ENCODE measurements around the gene SYT6.
A peak's percentile ranks its signal among the peaks of the same experiment; 100 is the strongest.

Gene SYT6

DNA sequence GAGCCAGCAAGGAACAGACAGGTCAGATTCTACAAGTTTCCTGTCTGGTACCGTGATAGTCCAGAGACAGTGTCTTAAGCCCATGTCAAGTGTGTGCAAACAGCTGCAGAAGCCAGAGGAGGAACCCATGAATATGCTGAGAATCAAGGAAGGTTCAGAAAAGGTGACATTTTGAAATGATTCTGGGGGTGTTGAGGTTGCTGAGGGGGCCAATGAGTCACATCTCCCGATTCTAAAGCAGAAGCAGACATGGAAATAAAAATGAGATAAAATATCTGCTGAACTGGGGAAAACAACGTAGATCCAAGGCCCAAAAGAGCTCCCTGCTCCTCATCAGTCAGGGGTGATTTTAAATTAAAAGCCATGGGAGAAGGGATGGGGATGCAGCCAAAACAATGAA is 15.8 kb upstream of the SYT6 start:
- no peaks in the 10 kb centered on the region for H3K9me3 Mint-ChIP-seq
- no peaks in the 10 kb centered on the region for H3K27me3 Mint-ChIP-seq

DNA sequence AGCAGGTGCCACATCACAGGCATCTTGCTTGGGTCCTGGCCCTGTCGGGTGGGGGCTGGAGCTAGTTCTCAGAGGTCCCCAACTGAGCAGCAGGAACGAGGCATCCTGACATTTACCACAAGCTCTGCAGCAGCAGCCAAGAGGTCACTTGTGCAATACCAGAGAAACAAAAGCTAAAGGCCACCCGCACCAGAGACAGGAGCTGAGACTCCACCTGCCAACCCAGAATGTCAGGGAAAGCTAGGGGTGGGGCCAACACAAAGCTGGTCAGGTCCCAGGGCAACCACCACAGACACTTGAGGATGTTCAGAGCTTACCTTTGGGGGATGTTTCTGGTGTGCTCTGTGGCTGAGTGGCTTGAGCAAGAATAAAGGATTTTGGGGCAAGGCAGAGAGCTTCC is 13.6 kb upstream of the SYT6 start:
- ATAC-seq (replicated peaks) (no peak), DNase-seq (no peak)
- H3K36me3 Mint-ChIP-seq = no peaks in the 10 kb centered on the region
- H3K27ac Mint-ChIP-seq = no peak overlapping the region
- no peak overlapping the region for H3K4me3 Mint-ChIP-seq
- no peaks in the 10 kb centered on the region for H3K4me1 Mint-ChIP-seq
- H3K27me3 Mint-ChIP-seq = peaks cover 4 to 5% of the 10 kb centered on the region in 2 donors
- H3K9me3 Mint-ChIP-seq = no peaks in the 10 kb centered on the region

More for the DNA sequence above, 15.8 kb upstream of the SYT6 start:
- no peaks in the 10 kb centered on the region for H3K4me1 Mint-ChIP-seq
- ATAC-seq (replicated peaks) (no peak), DNase-seq (no peak)
- H3K27ac Mint-ChIP-seq = no peak overlapping the region
- H3K36me3 Mint-ChIP-seq = no peaks in the 10 kb centered on the region
- H3K4me3 Mint-ChIP-seq = no peak overlapping the region

DNA sequence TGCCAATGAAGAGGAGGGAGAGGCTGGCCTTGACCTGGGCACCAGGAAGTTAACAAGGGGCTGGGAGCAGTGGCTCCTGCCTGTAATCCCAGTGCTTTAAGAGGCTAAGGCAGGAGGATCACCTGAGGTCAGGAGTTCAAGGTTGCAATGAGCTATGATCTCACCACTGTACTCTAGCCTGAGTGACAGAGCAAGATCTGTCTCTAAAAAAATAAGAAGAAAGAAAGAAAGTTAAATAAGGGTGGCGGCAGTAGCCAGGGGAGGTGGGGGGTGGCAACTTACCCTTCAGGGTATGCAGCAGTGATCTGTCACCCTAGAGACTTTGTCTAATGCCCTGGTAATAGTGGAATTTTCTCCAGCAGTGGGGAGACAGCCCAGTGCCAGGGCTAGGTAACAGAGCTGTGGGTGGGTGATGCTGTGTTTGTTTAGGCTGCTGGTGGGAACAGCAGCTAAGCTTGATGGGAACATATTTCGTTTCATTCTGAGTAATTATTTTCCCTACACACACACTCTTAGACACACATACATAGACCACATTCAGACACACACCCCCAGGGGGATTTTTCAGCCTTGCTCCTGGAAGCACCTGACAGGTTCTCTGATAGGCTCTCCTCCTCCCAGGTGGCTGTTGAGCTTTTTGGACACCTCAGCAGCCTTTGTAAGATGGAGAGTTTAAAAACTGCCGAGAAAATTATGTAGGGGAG is 11.3 kb upstream of the SYT6 start:
- H3K4me3 Mint-ChIP-seq = no peak overlapping the region
- H3K36me3 Mint-ChIP-seq = no peaks in the 10 kb centered on the region
- no peaks in the 10 kb centered on the region for H3K4me1 Mint-ChIP-seq
- peaks cover 18 to 21% of the 10 kb centered on the region in 2 donors for H3K27me3 Mint-ChIP-seq
- no peaks in the 10 kb centered on the region for H3K9me3 Mint-ChIP-seq
- DNase-seq (no peak), ATAC-seq (replicated peaks) (peak in 1 of 2 donors; percentile 64)
- no peak overlapping the region for H3K27ac Mint-ChIP-seq

DNA sequence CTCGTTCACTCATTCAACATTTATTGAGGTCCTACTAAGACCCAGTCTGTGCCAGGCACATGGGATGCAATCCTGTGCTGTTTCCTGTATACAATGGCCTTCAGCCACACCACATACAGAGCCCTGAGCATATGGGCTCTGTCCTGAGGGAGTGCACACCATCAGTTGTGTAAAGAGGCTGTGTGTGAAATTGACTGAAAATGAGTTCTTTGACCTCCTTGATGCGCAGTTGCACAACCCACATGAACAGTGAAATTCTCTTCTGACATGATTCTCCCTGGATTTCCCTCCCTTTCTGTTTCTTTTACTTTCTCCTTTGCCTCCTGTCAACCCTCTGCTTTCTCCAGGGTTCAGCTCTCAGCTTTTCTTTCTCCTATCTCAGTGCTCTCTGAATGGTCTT is 6.3 kb upstream of the SYT6 start:
- H3K9me3 Mint-ChIP-seq = no peaks in the 10 kb centered on the region
- ATAC-seq (replicated peaks) = no peak
- no peaks in the 10 kb centered on the region for H3K4me1 Mint-ChIP-seq
- no peak for DNase-seq
- H3K27ac Mint-ChIP-seq = no peak overlapping the region
- no peak overlapping the region for H3K4me3 Mint-ChIP-seq
- H3K36me3 Mint-ChIP-seq = no peaks in the 10 kb centered on the region
- H3K27me3 Mint-ChIP-seq = peaks cover 38 to 52% of the 10 kb centered on the region in 2 donors

DNA sequence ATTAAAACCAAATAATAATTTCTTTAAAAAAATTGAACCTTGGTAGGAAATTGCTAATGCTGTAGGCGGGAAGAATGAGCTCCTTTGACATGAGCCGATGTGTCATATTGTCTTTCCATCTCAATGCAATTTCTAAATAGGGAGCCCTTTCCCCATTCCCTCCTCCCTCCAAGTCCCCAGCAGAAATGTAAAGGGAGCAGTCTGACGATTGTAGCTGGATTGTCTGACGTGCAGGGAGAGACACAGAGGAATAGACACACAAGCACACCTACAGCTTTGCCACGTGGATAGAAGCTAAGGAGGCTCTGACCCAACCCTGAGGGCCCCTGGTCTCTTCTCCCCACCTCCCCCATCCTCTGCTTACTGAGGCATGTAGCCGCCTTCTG is 3.6 kb upstream of the SYT6 start:
- no peaks in the 10 kb centered on the region for H3K9me3 Mint-ChIP-seq
- DNase-seq (no peak), ATAC-seq (replicated peaks) (no peak)
- H3K4me3 Mint-ChIP-seq = no peak overlapping the region
- no peak overlapping the region for H3K27ac Mint-ChIP-seq
- H3K4me1 Mint-ChIP-seq = peaks cover 5 to 15% of the 10 kb centered on the region in 2 donors
- no peaks in the 10 kb centered on the region for H3K36me3 Mint-ChIP-seq
- H3K27me3 Mint-ChIP-seq = peaks cover 45 to 66% of the 10 kb centered on the region in 2 donors

DNA sequence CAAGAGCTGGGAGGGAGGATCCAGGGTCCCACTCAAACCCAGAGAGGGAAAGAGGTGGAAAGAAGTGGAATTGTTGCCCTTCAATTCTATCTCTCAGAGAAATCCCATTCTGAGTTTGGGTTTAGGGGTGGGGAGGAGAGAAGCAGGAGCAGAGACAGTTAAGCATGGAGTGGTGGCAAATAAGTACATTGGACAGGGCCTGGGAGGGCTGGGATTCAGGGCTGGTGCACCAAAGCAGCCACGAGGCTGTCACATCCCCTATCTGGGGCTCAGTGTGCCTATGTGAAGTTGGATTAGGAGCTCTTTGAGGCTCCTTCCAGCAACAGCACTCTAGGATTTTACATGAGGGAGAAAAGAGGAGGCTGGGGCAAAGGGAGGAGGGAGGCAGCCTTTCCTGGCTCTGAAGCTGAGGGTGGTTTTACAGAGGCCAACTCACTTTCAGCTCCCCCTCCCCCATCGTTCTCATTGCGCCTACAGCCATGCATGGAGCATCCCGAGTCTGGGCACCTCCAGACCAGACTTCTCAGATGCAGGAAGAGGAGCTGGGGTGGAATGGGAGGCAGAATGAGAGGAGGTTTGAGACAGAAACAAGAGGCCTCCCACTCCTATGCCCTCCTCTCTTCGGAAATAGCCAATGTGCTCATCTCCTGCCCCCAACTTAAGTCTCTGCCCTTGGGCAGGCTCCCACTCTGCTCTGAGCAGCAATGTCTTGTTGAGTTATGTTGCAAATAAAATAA is 3.0 kb upstream of the SYT6 start:
- H3K4me3 Mint-ChIP-seq = no peak overlapping the region
- no peaks in the 10 kb centered on the region for H3K9me3 Mint-ChIP-seq
- no peaks in the 10 kb centered on the region for H3K36me3 Mint-ChIP-seq
- H3K27ac Mint-ChIP-seq = no peak overlapping the region
- ATAC-seq (replicated peaks) (no peak), DNase-seq (no peak)
- H3K27me3 Mint-ChIP-seq = peaks cover 51 to 71% of the 10 kb centered on the region in 2 donors
- H3K4me1 Mint-ChIP-seq = peaks cover 5 to 15% of the 10 kb centered on the region in 2 donors

DNA sequence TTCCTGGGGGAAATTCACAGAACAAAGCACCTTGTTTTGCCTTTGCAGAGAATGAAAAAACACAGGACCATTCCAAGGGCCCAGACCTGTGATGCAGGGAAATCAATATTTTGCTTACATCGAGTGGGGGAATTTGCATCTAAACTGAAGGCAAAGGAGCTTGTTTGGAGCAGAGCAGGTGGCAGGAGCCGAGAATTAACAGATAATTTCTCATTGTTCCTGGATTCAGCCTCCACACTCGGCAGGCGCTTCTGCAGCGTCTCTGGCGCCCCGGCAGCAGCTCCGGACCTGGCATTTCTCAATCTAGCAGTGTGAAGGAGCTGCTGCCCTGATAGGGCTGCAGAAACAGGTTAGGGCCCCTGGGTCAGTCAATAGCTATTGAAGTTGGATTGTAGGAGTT is 2.0 kb upstream of the SYT6 start:
- no peaks in the 10 kb centered on the region for H3K36me3 Mint-ChIP-seq
- H3K27me3 Mint-ChIP-seq = peaks cover 54 to 71% of the 10 kb centered on the region in 2 donors
- H3K4me1 Mint-ChIP-seq = peaks cover 5 to 15% of the 10 kb centered on the region in 2 donors
- no peak for DNase-seq
- no peak for ATAC-seq (replicated peaks)
- H3K27ac Mint-ChIP-seq = no peak overlapping the region
- H3K9me3 Mint-ChIP-seq = no peaks in the 10 kb centered on the region
- no peak overlapping the region for H3K4me3 Mint-ChIP-seq

DNA sequence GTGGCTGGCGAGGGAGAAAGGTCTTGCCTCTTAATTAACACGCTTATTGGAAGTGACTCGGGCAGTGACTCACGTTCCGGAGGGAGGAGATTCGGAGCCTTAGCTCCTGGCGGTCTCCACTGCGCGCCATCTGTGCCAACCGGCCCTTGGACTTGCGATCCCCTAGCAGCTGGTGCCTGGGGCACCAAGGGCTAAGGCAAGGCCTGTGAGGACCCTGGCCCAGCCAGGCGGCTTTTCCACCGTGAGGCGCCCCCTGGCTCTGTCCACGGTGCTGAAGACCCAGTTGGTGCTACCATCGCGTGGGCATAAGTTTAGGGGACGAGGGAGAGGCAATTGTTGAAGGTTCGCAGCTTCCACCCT is 1.3 kb upstream of the SYT6 start:
- DNase-seq (no peak), ATAC-seq (replicated peaks) (peak in 1 of 2 donors; percentile 22)
- Mint-ChIP-seq H3K27ac (no peak overlapping the region), H3K36me3 (no peaks in the 10 kb centered on the region), H3K9me3 (no peaks in the 10 kb centered on the region), H3K4me1 (peaks cover 5 to 15% of the 10 kb centered on the region in 2 donors), H3K4me3 (no peak overlapping the region), H3K27me3 (peaks cover 51 to 72% of the 10 kb centered on the region in 2 donors)

DNA sequence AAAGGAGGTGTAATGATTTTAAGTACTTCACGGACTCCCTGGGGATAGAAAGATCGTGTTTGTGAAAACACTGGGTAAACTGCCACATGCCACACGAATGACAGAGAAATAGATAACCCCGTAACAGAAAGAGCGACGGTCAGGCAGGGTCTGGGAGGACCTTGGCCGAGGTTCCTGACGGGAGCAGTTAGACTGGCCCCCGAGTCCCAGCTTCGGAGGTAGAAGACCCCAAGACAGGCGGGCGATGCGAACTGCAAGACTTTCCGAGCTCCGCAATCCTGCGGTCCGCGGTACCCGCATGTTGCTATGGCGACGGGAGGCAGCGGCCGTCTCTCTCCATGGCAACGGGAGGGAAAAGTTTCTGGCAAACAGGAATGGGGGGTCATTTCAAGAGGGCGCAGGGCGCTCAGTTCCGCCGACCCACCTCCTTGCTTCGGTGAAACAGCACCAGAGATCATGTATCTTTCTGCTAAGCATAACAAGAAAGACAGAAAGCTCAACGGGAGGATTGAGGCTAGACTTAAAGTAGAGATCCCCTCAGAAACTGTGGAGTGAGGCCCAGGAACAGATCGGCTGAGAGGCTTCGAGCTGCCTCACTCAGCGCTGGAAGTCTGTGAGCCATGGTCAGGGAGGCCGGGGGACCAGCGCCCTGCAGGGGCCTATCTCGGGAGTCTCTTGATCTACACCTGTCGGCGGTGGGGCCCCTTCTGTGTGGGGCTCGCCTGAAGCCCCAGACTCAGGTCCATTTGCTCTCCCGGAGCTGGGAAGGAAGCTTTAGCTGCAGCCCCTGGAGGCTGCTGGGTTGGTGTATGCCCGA is 685 bp upstream of the SYT6 start:
- DNase-seq = no peak
- H3K4me1 Mint-ChIP-seq = peaks cover 5 to 15% of the 10 kb centered on the region in 2 donors
- no peaks in the 10 kb centered on the region for H3K36me3 Mint-ChIP-seq
- H3K9me3 Mint-ChIP-seq = no peaks in the 10 kb centered on the region
- H3K27me3 Mint-ChIP-seq = peaks cover 55 to 77% of the 10 kb centered on the region in 2 donors
- peak overlapping the region in 1 of 2 donors; percentile 33 for H3K4me3 Mint-ChIP-seq
- no peak for ATAC-seq (replicated peaks)
- no peak overlapping the region for H3K27ac Mint-ChIP-seq

DNA sequence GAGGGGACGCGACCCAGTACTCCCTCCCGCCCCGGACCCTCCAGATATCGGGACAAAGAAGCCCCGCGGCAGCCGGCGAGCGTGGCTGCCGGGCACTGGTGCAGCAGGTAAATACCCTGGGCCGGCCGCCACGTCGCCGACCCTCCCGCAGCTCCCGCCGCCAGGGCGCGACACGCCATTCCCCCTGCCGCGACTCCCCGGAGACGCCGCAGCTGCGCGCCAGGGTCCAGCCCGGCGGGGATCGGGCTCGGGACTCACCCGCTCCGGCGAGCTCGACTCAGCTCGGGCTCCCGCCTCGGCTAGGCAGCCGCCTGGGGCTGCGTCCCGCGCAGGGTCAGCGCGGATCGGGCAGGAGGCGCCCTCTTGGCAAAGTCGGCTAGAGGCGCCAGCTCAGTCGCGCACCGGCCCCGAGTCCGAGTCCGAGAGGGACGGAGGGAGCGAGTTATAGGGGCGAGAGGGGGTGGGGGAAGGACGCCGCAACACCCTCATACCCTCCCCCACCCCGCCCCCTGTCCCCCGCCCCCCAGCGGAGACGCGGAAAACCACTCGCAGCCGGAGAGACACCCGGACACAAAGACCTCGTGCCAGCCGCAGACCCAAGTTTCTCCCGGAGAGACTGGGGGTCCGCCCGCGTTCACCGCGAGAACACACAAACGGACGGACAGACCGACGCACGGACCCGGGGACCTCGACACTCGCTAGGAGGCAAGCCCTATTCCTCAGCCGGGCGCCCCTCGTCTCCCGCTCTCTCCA is 985 bp downstream of the SYT6 start:
- H3K27ac Mint-ChIP-seq = no peak overlapping the region
- H3K4me3 Mint-ChIP-seq = peak overlapping the region in 1 of 2 donors; percentile 42
- peak in 1 of 2 donors; percentile 36 for ATAC-seq (replicated peaks)
- peaks cover 5 to 15% of the 10 kb centered on the region in 2 donors for H3K4me1 Mint-ChIP-seq
- peaks cover 67 to 82% of the 10 kb centered on the region in 2 donors for H3K27me3 Mint-ChIP-seq
- no peak for DNase-seq
- H3K9me3 Mint-ChIP-seq = no peaks in the 10 kb centered on the region
- H3K36me3 Mint-ChIP-seq = no peaks in the 10 kb centered on the region

DNA sequence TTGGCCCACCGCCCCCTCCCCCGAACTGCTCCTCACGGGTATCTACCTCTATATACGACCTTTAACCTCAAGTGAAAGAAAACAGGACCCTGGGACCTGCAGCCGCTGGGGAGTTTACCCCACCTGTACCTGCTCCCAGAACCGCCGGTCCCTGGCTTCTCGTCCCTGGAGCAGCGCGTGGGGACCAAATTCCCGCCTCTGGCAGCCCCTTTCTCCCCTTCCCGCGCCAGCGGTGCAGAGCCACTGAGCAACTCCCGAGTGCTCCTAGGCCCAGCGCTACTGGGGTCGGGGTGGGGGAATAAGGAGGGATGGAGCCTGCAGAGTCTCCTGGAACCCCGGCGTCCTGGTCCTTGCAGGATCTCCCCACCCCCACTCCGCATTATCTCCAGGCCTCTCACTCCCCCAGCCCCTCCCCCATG is 1.6 kb downstream of the SYT6 start:
- ATAC-seq (replicated peaks) = no peak
- Mint-ChIP-seq H3K9me3 (no peaks in the 10 kb centered on the region), H3K27me3 (peaks cover 69 to 85% of the 10 kb centered on the region in 2 donors), H3K4me3 (no peak overlapping the region), H3K36me3 (no peaks in the 10 kb centered on the region), H3K27ac (no peak overlapping the region), H3K4me1 (peaks cover 5 to 15% of the 10 kb centered on the region in 2 donors)
- no peak for DNase-seq

DNA sequence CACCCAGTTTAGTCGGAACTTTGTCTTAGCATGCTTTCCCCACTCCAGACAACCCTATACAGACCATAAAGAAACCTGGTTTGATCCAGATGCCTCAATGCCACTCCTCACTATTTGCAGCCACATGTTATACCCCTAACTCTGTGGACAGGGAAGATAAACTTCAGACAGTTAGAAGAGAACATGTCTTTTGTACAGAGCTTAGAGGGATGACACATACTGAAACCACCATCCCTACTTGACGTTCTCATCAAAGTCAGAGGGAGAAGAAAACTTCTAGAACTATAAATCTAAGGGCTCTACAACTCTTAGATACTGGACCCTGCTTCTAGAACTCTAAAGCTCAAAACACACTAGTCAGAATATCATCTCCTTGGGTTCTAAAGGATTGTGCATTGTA is 3.7 kb downstream of the SYT6 start:
- Mint-ChIP-seq H3K36me3 (no peaks in the 10 kb centered on the region), H3K9me3 (no peaks in the 10 kb centered on the region), H3K4me1 (peaks cover 5 to 15% of the 10 kb centered on the region in 2 donors), H3K27me3 (peaks cover 58 to 69% of the 10 kb centered on the region in 2 donors), H3K4me3 (no peak overlapping the region), H3K27ac (no peak overlapping the region)
- ATAC-seq (replicated peaks) = no peak
- DNase-seq = no peak

DNA sequence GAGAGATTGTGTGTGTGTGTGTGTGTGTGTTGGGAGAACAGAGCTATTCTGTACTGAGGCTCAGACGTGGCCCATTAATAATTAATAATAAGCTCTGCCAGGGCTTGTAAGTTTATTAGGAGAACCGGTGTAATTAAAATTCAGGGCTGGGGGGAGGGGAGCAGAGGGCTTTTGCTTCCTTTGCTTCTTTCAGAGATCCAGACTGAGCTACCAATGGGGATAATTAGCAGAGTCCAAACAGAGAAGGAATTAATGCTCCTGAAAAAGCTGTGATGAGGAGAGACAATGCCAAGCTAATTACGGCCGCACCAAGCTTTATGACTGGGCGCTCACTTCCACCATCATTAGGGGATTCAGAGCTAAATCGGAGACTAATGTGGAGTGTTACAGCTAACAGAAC is 4.5 kb downstream of the SYT6 start:
- no peaks in the 10 kb centered on the region for H3K36me3 Mint-ChIP-seq
- H3K4me1 Mint-ChIP-seq = peaks cover 3 to 9% of the 10 kb centered on the region in 2 donors
- H3K27ac Mint-ChIP-seq = no peak overlapping the region
- H3K27me3 Mint-ChIP-seq = peaks cover 51 to 66% of the 10 kb centered on the region in 2 donors
- DNase-seq = no peak
- H3K9me3 Mint-ChIP-seq = no peaks in the 10 kb centered on the region
- H3K4me3 Mint-ChIP-seq = no peak overlapping the region
- ATAC-seq (replicated peaks) = no peak
